Heart left ventricle (tissue), 16 donors: ENCODE data around the gene STN1. TPM values are rescaled to one million over a fixed set of nuclear protein-coding genes. Genes with fewer than 3 reads are reported as not detected.

Source experiments
- ATAC-seq, 4 donors: fragments of 200-7000 bp; cut with Tn5 transposase; one replicate each; pipeline ENCODE4 v1.9.1; 2020 to 2022; ENCODE audit warnings: moderate library complexity in 4 of 4, mild to moderate bottlenecking in 3 of 4, moderate number of reproducible peaks in 1 of 4
- DNase-seq, 5 donors: peaks; one replicate each; pipeline ENCODE4 v3.0.0-alpha.2; 2020
- H3K27ac ChIP-seq, 12 donors: fragments of 200-600 bp; sonication (generic) in 4 of 12; one replicate each; pipeline versions ENCODE4 v1.5.0 to v1.8.0; 2016 to 2022; ENCODE audit warnings: mild to moderate bottlenecking in 2 of 12
- H3K27me3 ChIP-seq, 9 donors: fragments of 200-600 bp; sonication (generic) in 2 of 9; one replicate each; pipeline versions ENCODE4 v1.5.1 to v1.8.0; 2016 to 2022; ENCODE audit warnings: mild to moderate bottlenecking in 3 of 9
- H3K36me3 ChIP-seq, 9 donors: fragments of 200-600 bp; sonication (generic) in 2 of 9; one replicate each; pipeline versions ENCODE4 v1.5.0 to v1.8.0; 2018 to 2022; ENCODE audit warnings: mild to moderate bottlenecking in 2 of 9
- H3K4me1 ChIP-seq, 12 donors: fragments of 200-600 bp; sonication (generic) in 4 of 12; one replicate each; pipeline versions ENCODE4 v1.5.0 to v1.8.0; 2016 to 2022; ENCODE audit warnings: mild to moderate bottlenecking in 3 of 12
- H3K4me3 ChIP-seq, 12 donors: fragments of 200-600 bp; sonication (generic) in 4 of 12; one replicate each; pipeline versions ENCODE4 v1.5.0 to v1.8.0; 2017 to 2022; ENCODE audit warnings: mild to moderate bottlenecking in 9 of 12, moderate library complexity in 4 of 12
- H3K9me3 ChIP-seq, 12 donors: fragments of 200-600 bp; sonication (generic) in 4 of 12; one replicate each; pipeline versions ENCODE4 v1.5.0 to v1.8.0; 2016 to 2022; ENCODE audit warnings: mild to moderate bottlenecking in 1 of 12
- CTCF ChIP-seq, 12 donors: fragments of 200-600 bp; sonication (generic) in 4 of 12; IDR thresholded peaks; one replicate each; pipeline versions ENCODE4 v1.5.0 to v1.8.0; 2018 to 2022; ENCODE audit warnings: antibody characterized with exemption in 12 of 12, mild to moderate bottlenecking in 5 of 12
- POLR2A ChIP-seq, 2 donors: fragments of 450-650 bp; IDR thresholded peaks; one replicate each; pipeline ENCODE4 v1.6.1; 2017; ENCODE audit warnings: antibody characterized with exemption in 2 of 2, mild to moderate bottlenecking in 2 of 2, moderate library complexity in 2 of 2
- WGBS, 4 donors: extraction: QIAGEN DNeasy Blood & Tissue Kit in 2 of 4; methylation state at CpG; one replicate each; pipeline versions ENCODE4 v1.1.5 to v1.1.7; 2013 to 2018; 5-methylcytosine and 5-hydroxymethylcytosine counted together
- intact Hi-C, 10 donors: fragments of 100-400 bp; cut with DNase I; formaldehyde crosslinking; loops; one replicate each; pipeline versions ENCODE4 v1.11.1 to v1.14.2; 2022
- polyA plus RNA-seq, 2 donors: library from polyadenylated mRNA; stranded (reverse); fragments of 200-250 nt; gene quantifications; one replicate each; pipeline ENCODE4 v1.2.3, GENCODE V29; 2013
- total RNA-seq, 9 donors: library from RNA; depleted of rRNA in 2 of 9; stranded (reverse); fragments of >200 nt in 2 of 9; fragmentation: NEBNext Ultra II Directional in 3 of 9; extraction: Animal tissue kit (Norgen Biotek cat#: 25700) in 3 of 9; gene quantifications; one replicate each; pipeline versions ENCODE4 v1.1.0 to v1.2.4, GENCODE V29; 2016 to 2023
- donor health status: ischemic (EF 13 %, LVEDD 7.1; RV severe dilation, severe dysfunction).
- donor health status: healthy with polysubstance abuse.
- donor health status: DM: no; HTN: yes; CAD: no.
- donor health status: DM: no; HTN: no; CAD: no.
- donor health status: ischemic (EF 25% LVEDD 6.9; RV normal size, moderate dysfunction).
- donor health status: ischemic (EF 25% LVEDD 5.7; RV mildly dilated, moderate dysfunction).
- donor health status: healthy.
- donor health status: DM: yes; HTN: yes; CAD: no.
- donor health status: ischemic (EF 35%, LVEDD 5.7; RV mildly dilated, moderate dysfunction).
- donor health status: nonischemic (EF 11% LVEDD 7.7; RV severe dilation, severe dysfunction).
- donor health status: DM: yes; HTN: yes; CAD: no.
- donor health status: PGD.
- donor health status: ischemic (EF 29% LVEDD 5.4; RV normal size, mild dysfunction).
- donor health status: nonischemic (EF 23%, LVEDD 6.1; RV moderate dilation, normal function).

STN1 gene
- total and polyA plus RNA-seq, 11 donors = 23.1 to 53.1 (median 32.7) TPM

GRCh38 chr10:103849880-103850571, 68.0 kb downstream of the STN1 start:
- 48 to 55% (median 52%) methylated on average over 8 of the region's 8 CpGs for WGBS, 4 donors
- Histone ChIP-seq H3K4me1 (peaks cover 13 to 87% (median 71%) of the 10 kb centered on the region in 12 donors), H3K27ac (peak overlapping the region; percentile 12 to 91 (median 66)), H3K4me3 (peak overlapping the region in 5 of 12 donors; percentile 11 to 30 (median 22)), H3K36me3 (no peaks in the 10 kb centered on the region), H3K9me3 (no peaks in the 10 kb centered on the region), H3K27me3 (peaks cover 0 to 5% (median 0%) of the 10 kb centered on the region in 9 donors)
- TF ChIP-seq POLR2A (IDR thresholded peaks at IDR 0.05) = no peak
- TF ChIP-seq CTCF (IDR thresholded peaks at IDR 0.05) = no peak
- intact Hi-C loops = loop anchor here in 6 of 10 donors (5.0 to 10.0 kb wide), 4 partner anchors 45 to 235 kb away; no protein-coding TSS in a partner anchor
- ATAC-seq (peak in 3 of 4 donors; percentile 33 to 63 (median 48)), DNase-seq (peak in 2 of 5 donors; percentile 43 to 74)

- peaks cover 0 to 3% (median 0%) of the 10 kb centered on the region in 9 donors for H3K27me3 ChIP-seq
- peak overlapping the region; percentile 1 to 91 (median 66) for H3K27ac ChIP-seq
- DNase-seq = peak in 1 of 5 donors; percentile 29
- peaks cover 18 to 87% (median 75%) of the 10 kb centered on the region in 12 donors for H3K4me1 ChIP-seq
- peak overlapping the region in 3 of 12 donors; percentile 22 to 30 (median 28) for H3K4me3 ChIP-seq
- no peaks in the 10 kb centered on the region for H3K36me3 ChIP-seq
- H3K9me3 ChIP-seq = no peaks in the 10 kb centered on the region
- TF ChIP-seq POLR2A (IDR thresholded peaks at IDR 0.05) = no peak
- TF ChIP-seq CTCF (IDR thresholded peaks at IDR 0.05) = no peak
- peak in 3 of 4 donors; percentile 10 to 21 (median 13) for ATAC-seq
- WGBS, 4 donors = 67 to 78% (median 75%) methylated on average over 9 to 10 of the region's 10 CpGs
- intact Hi-C loops = no loop called here
Observed at GRCh38 chr10:103849212-103849877, 68.6 kb downstream of the STN1 start.

- intact Hi-C loops = no loop called here
- H3K27me3 ChIP-seq = no peaks in the 10 kb centered on the region
Observed at GRCh38 chr10:103847909-103848468, 70.0 kb downstream of the STN1 start.

More at GRCh38 chr10:103847909-103848468, 70.0 kb downstream of the STN1 start:
- TF ChIP-seq POLR2A (IDR thresholded peaks at IDR 0.05) = no peak
- no peak for TF ChIP-seq CTCF (IDR thresholded peaks at IDR 0.05)
- Histone ChIP-seq H3K27ac (peak overlapping the region in 1 of 12 donors; percentile 1), H3K4me3 (no peak overlapping the region), H3K4me1 (peaks cover 27 to 87% (median 75%) of the 10 kb centered on the region in 12 donors), H3K36me3 (no peaks in the 10 kb centered on the region), H3K9me3 (no peaks in the 10 kb centered on the region)
- no peak for DNase-seq
- no peak for ATAC-seq
- WGBS, 4 donors = 71 to 80% (median 75%) methylated on average over 8 of the region's 8 CpGs
